NCI-H1092 treated with DMSO at 0.1 percent for 48 hours (cell line): ENCODE measurements around the gene TCF7L2.
"Not testable (repeated sequence)": the region's sequence is repeated elsewhere in the genome, so short reads cannot be mapped to it uniquely, and the experiment has no call there.

Experiments
- DNase-seq: peaks from one replicate; lab custom pipeline; 2025; lab: John Stamatoyannopoulos, UW

TCF7L2 gene

DNA sequence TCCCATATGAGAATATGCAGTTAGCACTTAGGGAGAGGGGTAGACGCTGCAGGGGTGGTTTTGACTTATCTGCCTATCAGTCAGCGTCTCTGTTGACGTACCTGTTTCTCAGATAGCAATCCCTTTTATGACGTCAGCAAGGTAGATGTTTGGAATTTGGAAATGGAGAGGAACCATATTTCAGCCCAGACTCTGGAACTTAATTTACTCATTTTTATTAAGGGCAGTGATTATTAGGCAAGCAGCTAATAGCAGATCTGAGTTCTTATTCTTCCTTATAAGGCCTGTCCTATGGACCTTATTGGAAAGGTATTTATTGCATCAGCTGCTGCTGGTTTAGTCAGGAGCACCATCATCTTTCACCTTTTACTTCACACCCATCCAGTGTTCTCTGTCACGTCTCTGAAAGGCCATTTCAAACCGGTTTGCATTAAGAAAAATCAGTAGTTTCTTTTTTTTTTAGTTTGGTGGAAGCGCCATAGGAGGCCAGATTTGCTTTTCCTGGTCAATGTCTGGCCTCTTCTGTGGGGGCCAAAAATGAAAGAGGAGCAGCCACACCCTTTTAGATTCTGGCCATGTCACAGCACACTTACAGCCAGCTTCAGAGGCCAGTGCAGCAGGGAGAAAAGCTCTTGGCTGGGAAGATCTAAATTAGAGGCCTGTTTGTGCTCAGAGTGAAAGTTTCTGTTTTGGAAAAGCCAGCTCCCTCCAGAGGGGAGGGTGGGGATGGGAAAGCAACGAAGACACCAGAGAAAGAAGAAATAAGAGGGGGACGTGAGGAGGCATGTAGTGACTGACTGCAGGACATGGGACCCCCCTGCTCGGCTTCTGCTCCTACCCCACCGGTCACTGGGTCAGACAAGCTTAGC lies 146.3 kb downstream of the TCF7L2 start:
- no peak for DNase-seq

DNA sequence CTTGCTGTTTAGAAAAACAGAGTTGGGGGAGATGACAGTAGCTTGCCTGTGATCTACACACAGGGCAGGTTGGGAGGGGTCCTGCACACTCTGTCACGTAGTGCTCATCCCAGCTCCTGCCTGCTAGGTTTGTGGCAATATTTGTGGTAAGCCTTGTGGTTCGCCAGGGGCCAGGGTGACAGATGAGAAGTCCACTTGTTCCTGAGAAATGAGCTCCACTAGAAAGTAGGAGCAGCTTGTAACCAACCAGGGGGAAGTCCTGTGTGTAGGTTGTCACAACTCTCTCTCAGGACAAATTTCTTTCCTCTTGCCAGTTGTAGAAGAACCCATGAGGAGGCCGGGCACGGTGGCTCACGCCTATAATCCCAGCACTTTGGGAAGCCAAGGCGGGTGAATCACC lies 147.0 kb downstream of the TCF7L2 start:
- DNase-seq: no peak

DNA sequence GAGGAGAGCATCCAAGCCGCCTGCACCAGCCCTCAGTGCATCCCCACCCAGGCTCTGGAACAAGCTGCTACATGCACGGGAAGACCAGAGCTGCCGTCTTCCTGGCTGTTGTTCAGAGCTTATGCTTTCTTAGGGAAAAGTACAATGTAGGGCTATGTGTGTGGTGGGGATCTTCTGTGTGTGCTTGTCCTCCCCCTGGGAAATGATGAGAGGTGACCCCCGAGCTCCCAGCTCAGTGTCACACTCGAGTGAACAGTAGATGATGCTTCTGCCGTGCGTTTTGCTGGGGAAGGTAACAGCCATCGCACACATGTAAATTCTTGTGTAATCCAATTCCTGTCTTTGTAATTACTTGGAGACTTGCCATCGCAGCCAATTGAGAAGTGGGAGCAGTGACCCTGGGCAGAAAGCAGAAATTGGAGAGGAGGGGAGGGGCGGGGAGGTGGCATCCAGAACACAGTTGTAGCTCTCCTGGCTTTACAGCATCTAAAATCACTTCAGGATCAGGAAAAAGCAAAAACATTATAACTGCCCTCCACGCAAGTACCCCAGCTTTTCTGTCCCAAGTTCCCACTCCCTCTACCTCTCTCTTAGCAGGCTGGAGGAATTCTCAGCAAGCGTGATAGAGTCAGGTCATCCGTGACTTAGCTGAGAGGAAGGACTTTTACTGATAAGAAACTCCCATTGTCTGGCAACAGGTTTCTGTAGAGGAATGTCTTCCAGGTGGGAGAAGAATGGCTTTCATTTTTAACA lies 149.6 kb downstream of the TCF7L2 start:
- peak; percentile 44 for DNase-seq

DNA sequence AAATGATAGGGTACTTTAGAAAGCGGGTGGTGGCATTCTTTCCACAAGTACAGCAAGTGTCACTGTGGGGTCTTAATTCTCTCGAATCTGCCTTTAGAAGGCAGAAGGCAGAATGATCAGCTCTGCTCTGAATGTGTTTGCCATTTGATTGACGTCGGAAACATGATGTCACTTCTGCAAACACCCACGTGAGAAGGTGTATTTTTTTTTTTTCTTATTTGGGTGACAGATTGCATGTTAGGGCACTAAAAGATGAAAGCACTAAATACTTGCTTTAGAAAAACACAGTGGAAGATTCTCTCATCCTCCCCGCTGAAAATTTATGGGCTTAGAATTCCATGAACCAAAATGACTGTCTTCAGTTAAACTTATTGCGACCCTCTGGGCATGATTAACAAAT lies 150.2 kb downstream of the TCF7L2 start:
- no peak for DNase-seq

DNA sequence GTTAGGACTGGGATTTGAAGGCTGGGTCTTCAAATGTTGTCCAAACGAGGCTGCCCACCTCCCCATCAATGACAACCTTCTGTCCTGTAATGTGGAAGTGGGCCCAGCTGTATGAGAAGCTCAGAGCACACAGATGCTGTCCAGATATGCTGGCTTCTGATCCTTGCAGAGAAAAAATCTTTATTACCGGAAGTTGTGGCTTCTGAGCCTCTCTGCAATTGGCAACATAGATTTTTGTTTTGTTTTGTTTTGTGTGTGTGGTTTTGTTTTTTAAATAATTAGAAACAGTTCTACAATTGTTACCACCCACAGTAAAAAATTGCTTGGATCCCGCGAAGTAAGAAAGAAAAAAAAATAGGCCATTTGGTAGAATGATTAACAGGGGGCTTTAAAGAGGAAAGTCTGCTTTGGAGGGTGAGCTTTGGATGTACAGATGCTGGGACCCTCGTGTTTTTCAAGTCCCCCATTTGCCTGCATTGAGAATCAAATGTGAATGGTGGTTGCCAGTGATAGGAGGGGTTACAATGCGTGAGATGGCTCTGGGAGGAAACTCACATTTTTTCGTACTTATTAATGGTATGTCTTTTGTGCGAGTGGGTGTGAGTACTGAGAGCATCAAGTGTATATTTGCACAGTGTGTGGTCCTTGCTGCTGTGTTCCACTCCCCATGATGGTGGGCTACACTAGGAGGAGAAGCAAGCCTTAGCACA lies 153.2 kb downstream of the TCF7L2 start:
- no peak for DNase-seq

DNA sequence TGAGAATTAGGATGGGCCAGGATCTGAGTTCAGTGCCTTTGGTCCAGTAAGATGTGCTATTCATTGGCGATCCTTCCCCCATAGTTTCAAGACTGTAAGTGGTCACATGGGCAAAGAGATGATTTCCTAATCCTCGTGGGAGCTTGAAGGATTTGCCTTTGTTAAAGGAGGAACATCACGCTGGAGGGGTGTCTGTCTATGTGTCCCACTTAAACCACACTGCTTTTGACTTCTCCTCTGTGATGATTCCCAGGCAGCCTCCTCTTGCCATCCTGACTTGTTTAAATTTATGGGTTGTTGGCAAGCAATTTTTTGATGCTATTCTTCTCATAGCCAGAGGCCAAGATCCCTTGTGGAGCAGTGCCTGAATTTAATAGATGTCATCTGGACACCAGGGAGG lies 154.0 kb downstream of the TCF7L2 start:
- DNase-seq: no peak

DNA sequence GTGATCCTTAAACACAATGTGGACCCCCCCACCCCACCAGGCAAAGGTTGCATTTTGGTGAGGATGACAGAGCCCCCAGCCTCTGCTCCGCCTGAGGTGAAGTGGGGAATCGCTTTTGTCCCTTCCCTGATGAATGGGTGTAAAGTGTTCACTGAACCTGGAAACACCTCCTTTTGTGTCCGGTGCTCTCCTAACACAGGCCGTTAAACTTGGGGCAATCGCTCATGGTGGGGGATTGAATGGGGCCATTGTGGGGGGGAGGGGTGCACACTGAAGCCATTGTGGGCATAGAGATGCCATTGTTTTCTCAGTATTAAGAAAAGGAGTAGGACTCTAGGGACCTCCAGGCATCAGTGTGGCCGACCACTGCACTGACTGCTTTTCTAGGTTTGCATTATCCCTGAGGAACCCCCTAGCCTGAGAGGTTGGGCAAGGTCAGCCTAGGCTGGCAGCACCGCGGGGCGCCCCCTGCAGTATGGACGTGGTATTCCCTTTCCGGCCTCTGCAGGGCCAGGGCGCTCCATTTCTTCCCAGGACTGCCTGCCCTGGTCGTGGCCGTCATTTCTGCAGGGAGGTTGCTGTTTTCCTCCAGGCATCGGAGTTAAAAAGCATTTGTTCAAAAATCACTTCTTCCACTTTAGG lies 158.3 kb downstream of the TCF7L2 start:
- no peak for DNase-seq

DNA sequence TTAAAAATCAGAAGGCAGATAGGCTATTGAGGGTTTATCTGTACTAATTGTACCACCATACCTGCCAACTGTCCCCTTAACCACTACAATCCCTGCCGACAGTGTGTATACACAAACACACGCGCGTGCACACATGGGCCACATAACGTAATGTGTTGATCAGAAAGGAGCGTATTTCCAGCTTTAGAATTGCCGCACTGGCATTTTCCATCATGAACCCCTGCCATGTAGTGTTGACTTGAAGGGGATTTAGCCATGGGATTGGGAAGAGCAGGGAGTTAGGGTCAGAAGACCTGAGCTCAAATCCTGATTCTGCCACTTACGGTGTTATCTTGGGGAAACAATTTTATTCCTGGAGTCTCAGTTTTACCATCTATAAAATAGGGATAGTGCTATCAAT lies 158.9 kb downstream of the TCF7L2 start:
- no peak for DNase-seq

DNA sequence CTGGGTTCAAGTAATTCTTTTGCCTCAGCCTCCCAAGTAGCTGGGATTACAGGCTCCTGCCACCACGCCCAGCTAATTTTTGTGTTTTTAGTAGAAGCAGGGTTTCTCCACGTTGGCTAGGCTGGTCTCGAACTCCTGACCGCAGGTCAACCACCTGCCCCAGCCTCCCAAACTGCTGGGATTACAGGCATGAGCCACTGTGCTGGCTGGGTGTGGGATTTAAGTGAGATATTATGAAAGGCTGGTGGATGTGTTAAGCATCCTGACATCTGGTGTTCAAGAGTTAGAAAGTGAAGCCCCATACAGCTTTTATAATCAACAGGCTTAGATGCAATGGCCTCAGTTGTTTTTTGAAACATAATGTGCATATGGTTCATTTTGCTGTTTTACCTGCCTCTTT lies 159.4 kb downstream of the TCF7L2 start:
- not testable (repeated sequence) for DNase-seq

DNA sequence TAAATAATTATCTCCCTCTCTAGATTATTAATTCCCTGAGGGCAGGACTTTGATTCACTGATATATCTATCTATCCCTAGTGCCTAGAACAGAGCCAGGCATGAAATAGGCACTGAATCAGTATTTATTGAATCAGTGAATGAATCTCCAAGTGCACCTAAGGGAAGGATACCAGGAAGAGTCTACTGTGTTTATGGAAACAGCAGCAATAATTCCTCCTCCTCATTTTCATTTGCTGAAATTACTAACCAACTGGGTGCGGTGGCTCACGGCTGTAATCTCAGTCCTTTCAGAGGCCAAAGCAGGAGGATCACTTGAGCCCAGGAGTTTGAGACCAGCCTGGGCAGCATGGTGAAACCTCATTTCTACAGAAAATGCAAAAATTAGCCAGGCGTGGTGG lies 161.2 kb downstream of the TCF7L2 start:
- no peak for DNase-seq

DNA sequence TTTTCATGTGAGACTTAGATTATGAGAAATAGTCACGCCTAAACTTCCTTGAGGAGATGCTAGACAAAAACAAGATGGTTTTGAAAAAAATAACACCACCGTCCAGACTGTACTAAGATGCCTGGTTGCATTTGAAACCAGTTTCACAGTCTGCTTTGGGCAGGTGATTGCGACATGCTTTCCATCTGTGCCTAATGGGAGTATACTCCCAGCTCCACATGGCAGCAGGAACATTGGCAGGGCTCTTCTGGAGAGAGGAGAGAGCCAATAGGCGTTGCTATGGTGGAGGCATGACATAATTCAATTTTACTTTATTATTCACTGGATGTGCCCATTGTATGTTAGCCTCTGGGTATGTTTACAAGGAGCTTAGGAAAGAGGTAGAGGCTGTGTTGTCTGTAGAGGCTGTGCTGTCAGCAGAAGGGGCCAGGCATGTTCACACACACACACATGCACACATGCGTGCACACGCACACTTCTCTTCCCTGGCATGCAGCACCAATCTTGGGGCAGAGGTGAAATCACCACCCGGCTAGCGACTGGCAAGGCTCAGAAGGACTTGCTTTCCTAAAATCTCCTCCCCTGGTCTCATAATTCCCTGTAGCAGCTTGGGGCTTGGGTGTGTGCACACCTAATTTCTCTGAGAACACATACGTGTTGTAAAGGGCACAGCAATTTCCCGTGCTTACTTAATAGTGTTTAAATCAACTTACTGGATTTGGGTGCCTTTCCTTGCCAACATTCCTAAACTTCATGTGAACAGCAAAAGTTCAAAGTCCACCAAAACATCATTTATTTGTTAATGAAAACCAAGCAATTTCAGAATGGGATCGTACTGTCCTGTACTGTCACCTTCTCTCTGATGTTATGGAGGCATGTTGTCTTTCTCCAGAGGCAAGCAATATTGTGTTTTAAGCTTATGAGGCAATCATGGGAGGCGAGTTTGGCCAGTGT lies 162.1 kb downstream of the TCF7L2 start:
- DNase-seq: no peak

DNA sequence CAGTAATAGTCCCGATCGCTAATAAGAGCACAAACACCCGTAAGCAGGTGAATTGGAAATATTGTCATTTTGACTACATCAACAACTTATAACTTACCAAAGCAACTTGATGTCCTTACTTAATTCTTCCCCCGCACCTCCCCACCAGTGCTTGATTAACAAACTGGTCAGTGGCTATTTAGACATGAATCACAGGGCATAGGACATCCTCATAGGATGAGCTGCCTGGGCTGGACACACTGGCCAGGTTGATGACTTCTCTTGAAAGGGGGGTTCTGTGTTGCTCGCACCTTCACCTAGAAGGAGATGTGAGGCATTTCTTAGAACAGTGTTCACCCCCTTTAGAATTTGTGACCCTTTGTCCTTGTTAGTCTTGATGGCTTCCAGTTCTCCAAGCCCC lies 163.2 kb downstream of the TCF7L2 start:
- DNase-seq: no peak

DNA sequence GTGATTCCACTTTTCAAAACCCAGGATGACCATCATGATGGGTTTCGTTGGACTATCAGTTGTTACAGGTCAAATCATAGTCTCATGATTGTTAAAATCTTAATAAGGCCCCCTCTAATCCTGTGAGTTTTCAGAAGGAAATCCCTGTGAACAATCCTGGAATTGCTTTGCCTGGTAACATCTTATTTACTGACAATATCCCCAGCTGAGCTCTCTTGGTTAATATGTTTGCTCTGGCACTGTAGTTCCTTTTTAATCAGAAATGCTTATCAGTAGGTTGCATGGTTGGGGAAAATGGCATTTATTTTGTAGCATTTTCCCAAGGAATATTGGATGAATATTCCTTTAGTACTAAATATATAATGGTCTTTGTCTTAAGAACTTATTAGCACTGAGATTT lies 163.9 kb downstream of the TCF7L2 start:
- no peak for DNase-seq

DNA sequence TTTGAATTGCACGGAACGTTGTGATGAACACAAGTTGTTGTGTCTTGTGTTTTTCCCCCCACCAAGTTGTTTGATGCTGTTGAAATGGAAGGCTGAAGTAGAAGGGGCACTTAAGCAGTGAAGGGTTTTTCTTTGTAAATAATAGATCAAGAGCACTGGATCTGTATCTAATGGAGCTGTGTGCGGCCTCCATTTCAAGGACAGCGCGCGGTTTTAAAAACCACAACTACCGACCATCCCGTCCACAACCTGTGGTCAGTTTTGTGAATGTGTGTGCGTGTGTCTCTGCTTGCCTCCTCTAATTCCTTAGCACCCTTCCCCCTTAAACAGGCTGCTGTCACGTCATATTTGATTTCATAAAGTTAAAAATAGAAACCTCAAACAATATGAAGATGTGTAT lies 165.5 kb downstream of the TCF7L2 start:
- no peak for DNase-seq

DNA sequence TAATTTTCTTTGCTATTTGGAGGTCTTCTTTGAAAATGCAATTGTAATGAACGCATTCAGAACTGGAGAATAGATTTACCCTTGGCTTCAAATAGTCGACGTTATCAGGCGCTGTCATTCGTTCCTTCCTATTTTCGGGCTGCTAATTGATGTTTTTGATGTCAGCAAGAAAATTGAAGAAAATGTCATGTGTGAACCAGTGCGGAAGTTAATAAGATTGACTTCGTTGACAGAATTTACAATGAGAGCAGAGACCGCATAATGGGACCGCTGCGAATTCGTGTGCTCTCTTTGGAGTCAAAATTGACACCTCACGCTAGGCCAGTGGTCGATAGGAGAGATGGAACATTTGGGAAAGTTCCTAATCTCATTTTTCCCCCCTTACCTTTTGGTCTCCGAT lies 168.8 kb downstream of the TCF7L2 start:
- DNase-seq: no peak

DNA sequence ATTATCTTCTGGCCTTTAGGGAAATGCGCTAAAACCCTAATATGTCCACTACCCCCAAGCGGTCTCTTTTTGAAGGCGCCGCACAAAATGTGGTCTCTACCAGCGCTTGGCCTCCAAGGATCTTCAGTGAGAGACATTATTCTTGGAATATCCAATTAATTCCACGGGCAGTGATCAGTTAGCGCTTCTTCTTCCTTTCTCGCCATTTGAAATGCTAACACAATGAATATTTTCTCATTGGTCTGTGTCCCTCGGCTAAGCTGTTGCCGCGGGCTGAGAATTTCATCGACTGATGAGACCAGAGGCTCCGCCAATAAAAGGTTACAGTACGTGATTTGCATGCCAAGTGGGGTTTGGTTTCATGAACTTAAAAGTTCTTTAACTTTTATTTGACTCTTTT lies 169.8 kb downstream of the TCF7L2 start:
- no peak for DNase-seq

DNA sequence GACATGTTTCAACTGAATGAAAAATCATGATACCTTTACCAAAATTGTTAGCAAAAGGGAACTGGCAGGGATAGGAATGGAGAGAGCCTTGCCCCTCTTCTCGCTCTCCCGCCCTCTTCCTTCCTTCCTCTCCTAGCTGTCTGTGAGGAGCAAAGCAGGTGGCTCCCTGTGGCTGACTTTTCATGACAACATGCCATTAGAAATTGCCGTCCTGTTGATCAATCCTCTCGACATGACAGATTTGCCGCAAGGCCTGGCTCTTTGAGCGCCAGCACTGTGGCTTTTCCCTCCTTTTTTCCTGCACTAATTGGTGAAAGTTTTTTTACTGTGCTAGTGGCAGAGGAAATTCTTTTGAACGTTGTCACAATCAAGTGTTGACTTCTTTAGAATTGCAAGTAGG lies 171.1 kb downstream of the TCF7L2 start:
- DNase-seq: no peak

DNA sequence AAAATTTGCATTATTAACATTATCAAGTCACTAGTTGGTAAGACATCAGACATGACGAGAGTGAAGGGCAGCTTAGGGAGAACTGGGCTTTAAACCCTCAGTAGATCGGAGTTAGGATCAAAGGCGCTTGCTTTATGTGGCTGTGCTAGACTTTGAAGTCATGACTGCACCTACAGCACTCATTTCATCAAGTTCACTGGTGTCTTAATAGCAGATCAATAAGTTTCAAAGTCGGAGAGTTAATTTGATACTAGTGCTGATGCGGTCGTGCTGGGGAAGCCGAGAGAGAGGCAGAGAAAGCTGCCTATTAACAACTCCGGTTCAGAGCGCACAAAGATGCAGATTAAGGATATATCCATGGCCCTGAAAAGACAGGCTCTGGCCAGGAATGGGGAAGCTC lies 172.9 kb downstream of the TCF7L2 start:
- no peak for DNase-seq

DNA sequence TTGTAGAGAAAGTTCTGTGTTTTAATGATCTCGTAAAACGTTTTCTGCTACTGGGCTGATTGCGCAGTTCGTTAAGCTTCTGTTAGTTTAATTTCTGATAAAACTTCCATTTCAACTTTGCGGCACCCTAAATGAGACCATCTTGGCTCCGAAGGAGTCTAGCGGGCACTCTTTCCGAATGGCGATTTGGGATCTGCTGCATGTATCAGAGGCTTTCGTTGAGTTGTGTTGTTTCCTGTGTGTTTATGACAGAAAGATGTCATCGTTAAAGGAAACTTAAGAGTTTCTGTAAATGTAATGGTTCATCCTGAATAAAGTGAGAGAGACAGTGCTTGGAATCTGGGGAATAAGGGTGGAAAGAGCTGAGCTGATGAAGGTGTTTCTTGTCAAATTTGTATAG lies 174.7 kb downstream of the TCF7L2 start:
- no peak for DNase-seq

DNA sequence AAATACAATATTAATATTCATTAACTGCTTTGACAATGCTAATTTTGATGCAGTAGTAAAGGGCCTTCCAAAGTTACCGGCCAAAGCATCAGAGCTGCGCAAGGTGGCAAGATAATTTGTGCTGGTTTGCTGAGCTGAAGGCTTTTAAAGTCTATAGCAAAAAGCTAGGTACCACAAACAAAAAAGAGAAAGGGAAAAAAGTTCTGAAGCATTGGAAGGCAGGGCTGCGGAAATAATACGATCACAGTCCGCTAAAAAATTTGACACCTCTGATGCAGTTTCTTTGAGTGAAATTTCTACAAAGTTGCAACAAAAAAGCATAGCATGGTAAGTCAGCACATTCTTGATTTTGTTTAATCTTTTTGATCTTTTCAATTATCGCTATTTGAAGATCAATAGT lies 175.6 kb downstream of the TCF7L2 start:
- DNase-seq: no peak
